GM12878 (cell line): Measurements from ENCODE around the gene EPB41L2.

Experiments
- CREB1 ChIP-seq: IDR thresholded peaks from 2 replicates; pipeline ENCODE4 v1.6.1; 2012; ENCODE audit warnings: low read depth, mild to moderate bottlenecking, inconsistent platforms
- FOS ChIP-seq: IDR thresholded peaks from 3 replicates; pipeline ENCODE4 v1.6.1; 2011; ENCODE audit warnings: borderline replicate concordance; ENCODE audit not compliant: insufficient read length; ENCODE audit errors: extremely low read depth
- RAD21 ChIP-seq: IDR thresholded peaks from 2 replicates; pipeline ENCODE4 v1.6.1; 2011; ENCODE audit warnings: mild to moderate bottlenecking, low read depth, low read length, moderate library complexity; ENCODE audit not compliant: insufficient read depth

GRCh38 chr6:131103296-131103695 lies 40.3 kb upstream of the EPB41L2 start:
- no peak for TF ChIP-seq FOS
- TF ChIP-seq CREB1, result no peak
- no peak for TF ChIP-seq RAD21
